Endothelial cell (in vitro differentiated cells): ENCODE measurements around the gene TPST1. TPM values are rescaled to one million over a fixed set of nuclear protein-coding genes. Genes with fewer than 3 reads are reported as not detected.

Experiments used
- DNase-seq: peaks from one replicate; pipeline ENCODE4 v3.0.0; 2021; ENCODE audit warnings: low spot score
- H3K27ac Mint-ChIP-seq: one replicate; pipeline ENCODE4 v1.8.0; 2021; ENCODE audit warnings: mixed read lengths, inconsistent platforms; ENCODE audit not compliant: unreplicated experiment
- H3K27me3 Mint-ChIP-seq: one replicate; pipeline ENCODE4 v1.8.0; 2021; ENCODE audit warnings: mild to moderate bottlenecking, moderate library complexity, mixed read lengths, inconsistent platforms; ENCODE audit not compliant: unreplicated experiment
- H3K36me3 Mint-ChIP-seq: one replicate; pipeline ENCODE4 v1.8.0; 2021; ENCODE audit warnings: mild to moderate bottlenecking, low read depth, mixed read lengths, inconsistent platforms; ENCODE audit not compliant: unreplicated experiment
- H3K4me1 Mint-ChIP-seq: one replicate; pipeline ENCODE4 v1.8.0; 2021; ENCODE audit warnings: mild to moderate bottlenecking, mixed read lengths, inconsistent platforms; ENCODE audit not compliant: unreplicated experiment
- H3K4me3 Mint-ChIP-seq: one replicate; pipeline ENCODE4 v1.8.0; 2021; ENCODE audit warnings: mild to moderate bottlenecking, mixed read lengths, inconsistent platforms; ENCODE audit not compliant: unreplicated experiment
- H3K9me3 Mint-ChIP-seq: one replicate; pipeline ENCODE4 v1.8.0; 2021; ENCODE audit warnings: mixed read lengths, inconsistent platforms; ENCODE audit not compliant: unreplicated experiment
- total RNA-seq: library from RNA; stranded (reverse); fragmentation: NEBNext Ultra II Directional; extraction: Animal tissue kit (Norgen Biotek cat#: 25700); gene quantifications from one replicate; pipeline ENCODE4 v1.2.1, GENCODE V29; 2021; ENCODE audit not compliant: unreplicated experiment
- TF ChIP-seq, protein P1 (sequence below): fragments of 200-600 bp; sonication (generic); IDR thresholded peaks from one replicate; pipeline ENCODE4 v1.5.0; 2021; ENCODE audit warnings: antibody characterized with exemption; ENCODE audit not compliant: unreplicated experiment

TPST1 gene
- total RNA-seq, 1 donor from 2014 or later = 17.7 TPM

DNA sequence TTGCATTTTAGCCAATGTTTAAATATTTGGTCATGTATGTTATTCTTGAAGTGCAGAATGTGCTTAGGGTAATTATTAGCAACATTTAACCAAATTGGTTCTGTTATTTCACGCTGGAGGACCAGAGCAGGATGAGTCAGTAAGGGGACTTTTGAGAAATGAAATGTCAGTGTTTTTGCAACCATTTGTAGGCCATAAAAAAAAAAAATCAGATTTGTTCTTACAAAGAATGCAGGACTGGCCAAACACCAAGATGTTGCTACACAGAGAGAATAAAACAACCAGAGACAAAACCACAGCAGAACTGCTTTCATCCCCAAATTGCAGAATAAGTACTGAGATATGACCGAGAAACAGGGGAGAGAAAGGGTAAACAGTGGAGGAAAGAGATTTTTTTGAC, 62.1 kb downstream of the TPST1 start:
- Mint-ChIP-seq H3K27ac (no peak overlapping the region), H3K4me3 (no peak overlapping the region), H3K36me3 (peaks cover 23% of the 10 kb centered on the region), H3K27me3 (no peaks in the 10 kb centered on the region), H3K9me3 (peaks cover 7% of the 10 kb centered on the region), H3K4me1 (peaks cover 3% of the 10 kb centered on the region)
- TF ChIP-seq, protein P1, sequence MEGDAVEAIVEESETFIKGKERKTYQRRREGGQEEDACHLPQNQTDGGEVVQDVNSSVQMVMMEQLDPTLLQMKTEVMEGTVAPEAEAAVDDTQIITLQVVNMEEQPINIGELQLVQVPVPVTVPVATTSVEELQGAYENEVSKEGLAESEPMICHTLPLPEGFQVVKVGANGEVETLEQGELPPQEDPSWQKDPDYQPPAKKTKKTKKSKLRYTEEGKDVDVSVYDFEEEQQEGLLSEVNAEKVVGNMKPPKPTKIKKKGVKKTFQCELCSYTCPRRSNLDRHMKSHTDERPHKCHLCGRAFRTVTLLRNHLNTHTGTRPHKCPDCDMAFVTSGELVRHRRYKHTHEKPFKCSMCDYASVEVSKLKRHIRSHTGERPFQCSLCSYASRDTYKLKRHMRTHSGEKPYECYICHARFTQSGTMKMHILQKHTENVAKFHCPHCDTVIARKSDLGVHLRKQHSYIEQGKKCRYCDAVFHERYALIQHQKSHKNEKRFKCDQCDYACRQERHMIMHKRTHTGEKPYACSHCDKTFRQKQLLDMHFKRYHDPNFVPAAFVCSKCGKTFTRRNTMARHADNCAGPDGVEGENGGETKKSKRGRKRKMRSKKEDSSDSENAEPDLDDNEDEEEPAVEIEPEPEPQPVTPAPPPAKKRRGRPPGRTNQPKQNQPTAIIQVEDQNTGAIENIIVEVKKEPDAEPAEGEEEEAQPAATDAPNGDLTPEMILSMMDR = no peak
- DNase-seq = no peak

DNA sequence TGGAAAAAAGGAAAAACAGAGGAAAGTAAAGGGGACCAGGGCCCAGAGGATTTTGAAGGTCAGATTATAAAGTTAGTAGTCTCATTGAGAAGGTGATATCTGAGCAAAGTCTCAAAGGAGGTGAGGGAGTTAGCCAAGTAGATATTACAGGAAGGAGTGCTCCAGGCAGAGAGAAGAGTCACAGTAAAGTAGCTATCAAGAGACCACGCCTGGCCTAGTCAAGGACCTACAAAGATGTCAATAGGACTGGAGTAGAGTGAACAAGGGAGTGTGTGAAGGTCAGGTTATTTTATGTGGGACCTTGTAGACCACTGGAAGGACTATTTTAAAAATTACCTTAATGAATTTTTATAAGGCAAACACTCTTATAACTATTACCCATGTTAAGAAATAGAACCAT, 64.8 kb downstream of the TPST1 start:
- TF ChIP-seq, protein P1 = no peak
- Mint-ChIP-seq H3K27ac (no peak overlapping the region), H3K9me3 (peaks cover 3% of the 10 kb centered on the region), H3K27me3 (no peaks in the 10 kb centered on the region), H3K4me1 (no peaks in the 10 kb centered on the region), H3K4me3 (no peak overlapping the region), H3K36me3 (peaks cover 13% of the 10 kb centered on the region)
- no peak for DNase-seq

- Mint-ChIP-seq H3K36me3 (peaks cover 3% of the 10 kb centered on the region), H3K4me1 (no peaks in the 10 kb centered on the region), H3K4me3 (no peak overlapping the region), H3K27me3 (no peaks in the 10 kb centered on the region), H3K9me3 (no peaks in the 10 kb centered on the region), H3K27ac (no peak overlapping the region)
- TF ChIP-seq, protein P1 = no peak
- no peak for DNase-seq
These were observed 67.2 kb downstream of the TPST1 start for GRCh38 chr7:66272321-66272720.

DNA sequence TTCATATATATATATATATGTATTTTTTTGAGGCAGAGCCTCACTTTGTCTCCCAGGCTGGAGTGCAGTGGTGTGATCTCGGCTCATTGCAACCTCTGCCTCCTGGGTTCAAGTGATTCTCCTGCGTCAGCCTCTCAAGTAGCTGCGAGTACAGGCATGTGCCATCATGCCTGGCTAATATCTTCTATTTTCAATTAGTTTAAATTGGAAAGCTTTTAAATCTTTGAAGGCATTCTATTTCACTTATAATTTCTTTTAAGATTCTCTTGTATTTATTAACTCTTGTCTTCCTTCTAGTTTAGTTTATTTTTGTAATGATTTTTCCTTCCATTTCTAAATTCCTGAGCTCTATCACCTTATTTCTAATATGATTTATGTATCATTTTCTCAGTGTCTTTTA, 71.2 kb downstream of the TPST1 start:
- Mint-ChIP-seq H3K27me3 (peaks cover 5% of the 10 kb centered on the region), H3K27ac (no peak overlapping the region), H3K4me3 (no peak overlapping the region), H3K4me1 (no peaks in the 10 kb centered on the region), H3K9me3 (no peaks in the 10 kb centered on the region), H3K36me3 (peaks cover 3% of the 10 kb centered on the region)
- TF ChIP-seq, protein P1 = no peak
- no peak for DNase-seq

DNA sequence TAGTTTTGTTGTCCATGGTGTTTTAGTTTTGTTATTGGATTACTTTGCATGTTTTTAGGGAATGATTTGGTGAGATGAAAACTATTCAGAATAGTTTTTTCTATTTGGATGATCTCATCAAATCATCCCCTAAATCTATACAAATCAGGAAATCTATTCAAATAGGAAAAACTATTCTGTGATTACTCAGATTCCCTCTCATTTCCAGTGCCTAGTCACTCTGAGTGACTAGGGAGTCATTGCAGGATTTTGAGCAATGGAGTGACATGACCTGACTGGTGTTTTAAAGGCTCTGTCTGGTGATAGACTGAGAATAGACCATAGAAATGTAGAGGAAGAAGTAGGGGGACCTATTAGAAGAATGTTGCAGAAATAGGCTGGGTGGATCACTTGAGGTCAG, 72.4 kb downstream of the TPST1 start:
- TF ChIP-seq, protein P1 = no peak
- Mint-ChIP-seq H3K27ac (no peak overlapping the region), H3K27me3 (peaks cover 5% of the 10 kb centered on the region), H3K36me3 (peaks cover 3% of the 10 kb centered on the region), H3K9me3 (no peaks in the 10 kb centered on the region), H3K4me3 (no peak overlapping the region), H3K4me1 (no peaks in the 10 kb centered on the region)
- no peak for DNase-seq
